Muscle layer of duodenum (tissue), 2 donors: Measurements from ENCODE around the gene PKD1L1.

Source experiments
- H3K27ac ChIP-seq: one replicate; pipeline ENCODE4 v1.7.0; 2013; ENCODE audit warnings: mild to moderate bottlenecking, low read length
- H3K27me3 ChIP-seq: one replicate; pipeline ENCODE4 v1.7.0; 2013; ENCODE audit warnings: low read depth, mild to moderate bottlenecking, control low read depth, low read length
- H3K36me3 ChIP-seq, 2 donors: one replicate each; pipeline ENCODE4 v1.7.0; 2013; ENCODE audit warnings: low read length in 2 of 2, control low read depth in 1 of 2, mild to moderate bottlenecking in 1 of 2; ENCODE audit not compliant: insufficient read depth in 2 of 2, control insufficient read depth in 1 of 2
- H3K4me1 ChIP-seq, 2 donors: one replicate each; pipeline ENCODE4 v1.7.0; 2013; ENCODE audit warnings: low read length in 2 of 2, mild to moderate bottlenecking in 2 of 2, control low read depth in 1 of 2, moderate library complexity in 1 of 2; ENCODE audit not compliant: insufficient read depth in 2 of 2, control insufficient read depth in 1 of 2
- H3K4me3 ChIP-seq, 2 donors: one replicate each; pipeline ENCODE4 v1.7.0; 2013; ENCODE audit warnings: low read length in 2 of 2, low read depth in 1 of 2, mild to moderate bottlenecking in 1 of 2
- H3K9me3 ChIP-seq, 2 donors: one replicate each; pipeline ENCODE4 v1.7.0; 2013; ENCODE audit warnings: low read length in 2 of 2, control low read depth in 1 of 2, mild to moderate bottlenecking in 1 of 2; ENCODE audit not compliant: control insufficient read depth in 1 of 2
- donor health status: healthy.

Gene PKD1L1

GRCh38 chr7:47811632-47812380 lies 136.5 kb downstream of the PKD1L1 start:
- Histone ChIP-seq H3K4me1 (peaks cover 0 to 6% of the 10 kb centered on the region in 2 donors), H3K9me3 (no peaks in the 10 kb centered on the region), H3K27ac (no peak overlapping the region), H3K36me3 (no peaks in the 10 kb centered on the region), H3K27me3 (no peaks in the 10 kb centered on the region), H3K4me3 (no peak overlapping the region)

DNA sequence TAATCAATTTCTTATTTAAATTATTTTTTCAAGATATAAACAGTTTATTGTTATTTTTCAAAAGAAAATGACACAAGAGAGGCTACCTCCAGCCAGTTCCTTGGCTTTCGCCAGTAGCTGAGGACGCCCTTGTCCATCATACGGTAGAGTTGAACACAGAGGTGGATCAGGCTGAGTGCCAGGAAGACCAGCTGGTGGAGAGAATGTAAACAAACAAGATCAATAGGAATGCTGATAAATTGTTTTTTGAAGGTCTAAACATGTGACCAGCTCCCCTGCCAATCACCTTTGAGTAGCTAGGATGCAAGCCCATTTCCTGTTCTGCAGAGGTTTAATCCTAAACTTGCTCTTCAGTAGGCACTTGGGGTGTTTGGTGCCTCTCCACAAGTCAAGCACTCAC lies 138.9 kb downstream of the PKD1L1 start:
- Histone ChIP-seq H3K36me3 (no peaks in the 10 kb centered on the region), H3K27me3 (no peaks in the 10 kb centered on the region), H3K9me3 (no peaks in the 10 kb centered on the region), H3K4me3 (no peak overlapping the region), H3K4me1 (peaks cover 0 to 13% of the 10 kb centered on the region in 2 donors), H3K27ac (no peak overlapping the region)

DNA sequence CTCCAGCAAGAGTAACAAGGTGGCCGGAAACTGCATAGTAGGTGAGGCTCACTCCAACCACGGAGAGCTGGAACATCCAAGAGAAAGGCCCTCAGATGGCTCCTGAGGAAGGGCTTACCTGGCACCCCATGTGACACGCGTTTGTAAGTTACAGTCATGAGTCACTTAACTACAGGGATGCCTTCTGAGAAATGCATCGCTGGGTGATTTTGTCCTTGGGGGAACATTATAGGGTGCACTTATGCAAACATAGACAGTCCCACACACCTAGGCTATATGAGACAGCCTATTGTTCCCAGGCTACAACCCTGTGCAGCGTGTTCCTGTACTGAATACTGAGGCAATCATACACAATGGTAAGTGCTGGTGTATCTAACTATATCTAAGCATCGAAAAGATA lies 139.9 kb downstream of the PKD1L1 start:
- Histone ChIP-seq H3K27me3 (no peaks in the 10 kb centered on the region), H3K4me1 (peaks cover 0 to 13% of the 10 kb centered on the region in 2 donors), H3K4me3 (no peak overlapping the region), H3K36me3 (no peaks in the 10 kb centered on the region), H3K9me3 (no peaks in the 10 kb centered on the region), H3K27ac (no peak overlapping the region)

GRCh38 chr7:47807756-47808155 lies 140.5 kb downstream of the PKD1L1 start:
- H3K27ac ChIP-seq = no peak overlapping the region
- no peak overlapping the region for H3K4me3 ChIP-seq
- no peaks in the 10 kb centered on the region for H3K36me3 ChIP-seq

DNA sequence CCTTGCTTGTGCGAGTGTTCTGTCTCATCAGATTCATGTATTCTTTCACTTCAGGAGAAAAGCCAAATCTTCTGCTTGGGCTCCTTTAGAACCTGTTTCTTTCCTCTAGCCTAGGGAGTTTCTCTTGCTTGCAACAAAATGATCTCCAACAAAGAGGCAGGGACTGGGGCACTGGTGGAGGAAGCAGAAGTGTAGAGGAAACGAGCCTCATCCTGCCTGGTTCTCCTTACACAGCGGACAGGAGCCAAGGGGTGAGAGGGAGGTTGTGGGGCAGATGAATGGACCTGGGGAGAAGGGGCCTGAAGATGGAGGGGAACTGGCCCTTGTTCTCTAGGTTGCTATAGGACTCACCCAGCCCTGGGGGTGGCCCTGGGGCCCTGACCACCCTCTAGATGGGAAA lies 141.1 kb downstream of the PKD1L1 start:
- H3K4me3 ChIP-seq = no peak overlapping the region
- H3K4me1 ChIP-seq = peaks cover 0 to 13% of the 10 kb centered on the region in 2 donors
- no peaks in the 10 kb centered on the region for H3K36me3 ChIP-seq
- no peaks in the 10 kb centered on the region for H3K27me3 ChIP-seq
- H3K27ac ChIP-seq = no peak overlapping the region
- no peaks in the 10 kb centered on the region for H3K9me3 ChIP-seq

More at GRCh38 chr7:47807756-47808155, 140.5 kb downstream of the PKD1L1 start:
- Histone ChIP-seq H3K27me3 (no peaks in the 10 kb centered on the region), H3K9me3 (no peaks in the 10 kb centered on the region), H3K4me1 (peaks cover 0 to 13% of the 10 kb centered on the region in 2 donors)

DNA sequence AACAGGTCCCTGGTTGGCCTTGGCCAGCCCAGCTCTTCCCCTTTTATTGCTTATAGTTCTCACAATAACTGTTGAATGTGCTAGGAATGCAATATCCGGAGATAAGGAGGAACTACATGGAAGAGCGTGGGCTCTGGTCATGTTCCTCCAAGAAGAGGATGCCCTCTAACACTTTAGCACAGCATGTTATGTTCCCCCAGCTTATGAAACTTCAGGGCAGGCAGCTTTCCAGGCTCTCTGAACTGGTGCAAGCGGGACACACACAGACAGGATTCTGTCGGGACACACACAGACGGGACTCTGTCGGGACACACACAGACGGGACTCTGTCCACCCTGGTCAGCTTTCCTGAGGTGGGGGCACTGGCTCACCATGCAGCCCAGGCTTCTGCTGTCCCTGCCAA lies 141.6 kb downstream of the PKD1L1 start:
- no peaks in the 10 kb centered on the region for H3K9me3 ChIP-seq
- H3K36me3 ChIP-seq = no peaks in the 10 kb centered on the region
- no peaks in the 10 kb centered on the region for H3K27me3 ChIP-seq
- no peak overlapping the region for H3K27ac ChIP-seq
- H3K4me1 ChIP-seq = peaks cover 0 to 13% of the 10 kb centered on the region in 2 donors
- no peak overlapping the region for H3K4me3 ChIP-seq

- no peak overlapping the region for H3K4me3 ChIP-seq
- H3K9me3 ChIP-seq = no peaks in the 10 kb centered on the region
- no peaks in the 10 kb centered on the region for H3K36me3 ChIP-seq
- H3K27ac ChIP-seq = no peak overlapping the region
- no peaks in the 10 kb centered on the region for H3K27me3 ChIP-seq
- H3K4me1 ChIP-seq = peaks cover 0 to 13% of the 10 kb centered on the region in 2 donors
Measured at GRCh38 chr7:47804767-47805545, 143.3 kb downstream of the PKD1L1 start.

- Histone ChIP-seq H3K27ac (no peak overlapping the region), H3K27me3 (no peaks in the 10 kb centered on the region), H3K4me1 (peaks cover 0 to 13% of the 10 kb centered on the region in 2 donors), H3K9me3 (no peaks in the 10 kb centered on the region), H3K4me3 (no peak overlapping the region), H3K36me3 (no peaks in the 10 kb centered on the region)
Measured at GRCh38 chr7:47803846-47804245, 144.4 kb downstream of the PKD1L1 start.

DNA sequence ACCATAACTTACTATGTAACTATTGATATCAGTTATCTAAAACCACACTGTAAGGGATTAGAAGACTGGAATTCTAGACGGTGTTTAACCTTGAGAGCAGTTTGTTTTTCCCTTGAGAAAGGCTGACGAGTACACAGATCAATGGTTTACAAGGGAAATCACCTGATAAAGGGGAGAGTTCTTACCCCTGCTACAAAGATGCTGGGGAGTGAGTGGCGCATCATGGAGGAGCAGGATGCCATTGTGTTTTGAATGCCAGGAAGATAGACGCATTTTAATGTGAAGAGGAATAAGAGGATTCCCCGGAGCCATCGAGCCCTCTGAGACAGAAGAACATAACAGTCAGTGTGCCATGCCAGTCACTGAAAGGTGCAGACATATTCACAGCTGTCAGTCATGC lies 145.2 kb downstream of the PKD1L1 start:
- Histone ChIP-seq H3K9me3 (no peaks in the 10 kb centered on the region), H3K4me1 (peaks cover 0 to 13% of the 10 kb centered on the region in 2 donors), H3K4me3 (no peak overlapping the region), H3K36me3 (no peaks in the 10 kb centered on the region), H3K27ac (no peak overlapping the region), H3K27me3 (no peaks in the 10 kb centered on the region)

DNA sequence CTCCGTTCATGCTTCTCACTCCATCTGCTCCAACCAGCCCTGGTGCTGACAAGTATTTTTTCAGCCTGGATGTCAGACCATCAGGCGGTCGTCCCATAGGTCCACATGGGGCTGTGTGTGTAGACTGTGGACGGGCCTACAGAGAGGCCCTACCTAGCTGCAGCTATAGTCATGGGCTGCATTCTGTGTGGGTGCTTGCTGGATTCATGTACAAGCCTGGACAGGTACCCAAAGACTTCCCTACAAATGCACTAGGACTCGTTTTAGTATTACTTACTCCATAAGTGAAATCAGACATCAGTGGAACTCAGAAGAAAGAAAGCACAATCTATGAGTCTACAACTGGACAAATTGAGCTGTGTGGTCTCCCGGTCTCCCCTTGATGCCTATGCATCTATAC lies 146.8 kb downstream of the PKD1L1 start:
- no peak overlapping the region for H3K27ac ChIP-seq
- no peak overlapping the region for H3K4me3 ChIP-seq
- peaks cover 0 to 2% of the 10 kb centered on the region in 2 donors for H3K4me1 ChIP-seq
- no peaks in the 10 kb centered on the region for H3K36me3 ChIP-seq
- no peaks in the 10 kb centered on the region for H3K9me3 ChIP-seq
- no peaks in the 10 kb centered on the region for H3K27me3 ChIP-seq

DNA sequence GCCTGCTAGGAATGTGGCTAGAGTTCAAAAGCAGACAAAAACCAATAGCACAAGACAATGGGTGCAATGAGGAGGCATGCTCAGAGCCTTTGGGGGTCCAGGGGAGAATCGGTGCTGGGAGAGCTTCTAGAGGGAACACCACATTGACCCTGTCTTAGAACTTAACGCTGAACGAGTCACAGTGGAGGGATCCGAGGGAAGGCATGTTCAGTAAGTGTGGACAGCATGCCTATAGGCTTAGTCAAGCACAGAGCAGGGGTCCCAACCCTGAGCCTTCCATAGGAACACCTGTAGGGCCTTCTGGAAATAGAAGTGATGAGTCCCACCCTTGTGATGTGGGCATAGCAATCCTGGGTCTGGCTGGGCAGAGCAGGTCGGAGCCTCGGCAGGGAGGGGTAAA lies 148.7 kb downstream of the PKD1L1 start:
- Histone ChIP-seq H3K27ac (no peak overlapping the region), H3K27me3 (no peaks in the 10 kb centered on the region), H3K9me3 (no peaks in the 10 kb centered on the region), H3K36me3 (no peaks in the 10 kb centered on the region), H3K4me3 (no peak overlapping the region), H3K4me1 (no peaks in the 10 kb centered on the region)
